K562 treated with DMSO at 1 percent for 24 hours (cell line): ENCODE measurements around the gene COL9A2. TPM values are rescaled to one million over a fixed set of nuclear protein-coding genes. Genes with fewer than 3 reads are reported as not detected.

ENCODE experiments used
- total RNA-seq: library from RNA; unstranded; fragments of 300-600 nt; gene quantifications from 2 replicates; pipeline ENCODE4 v1.2.3, GENCODE V29; 2022; ENCODE audit warnings: low read depth; ENCODE audit not compliant: insufficient read depth

COL9A2 gene
- total RNA-seq = 5.7 and 6.9 TPM in 2 replicates

GRCh38 chr1:40316595-40317393 lies at the start of gene COL9A2:
Gene COL9A2 (minus strand): TSS chr1:40317286. CDS start chr1:40317197, 89 bp downstream.

GRCh38 chr1:40257688-40258444 lies 59.2 kb downstream of the COL9A2 start, which contains the start of gene ZMPSTE24:
Gene ZMPSTE24 (plus strand): TSS chr1:40258236. CDS start chr1:40258272, 36 bp downstream.

Other genes starting within 250 kb of the COL9A2 start
- gene PPT1, start 220.0 kb downstream of the COL9A2 start, total RNA-seq = 114 and 115 TPM in 2 replicates
- 8.7 and 10.1 TPM in 2 replicates for gene RLF, start 155.9 kb downstream of the COL9A2 start, total RNA-seq
- gene TMCO2, start 69.3 kb downstream of the COL9A2 start, total RNA-seq = not detected in 2 replicates
- 14.0 and 16.8 TPM in 2 replicates for gene ZMPSTE24, start 59.0 kb downstream of the COL9A2 start, total RNA-seq
- gene SMAP2, start 56.4 kb upstream of the COL9A2 start, total RNA-seq = 109 and 110 TPM in 2 replicates
- 4.2 and 5.1 TPM in 2 replicates for gene ZFP69B, start 133.2 kb upstream of the COL9A2 start, total RNA-seq
- gene ZFP69, start 160.0 kb upstream of the COL9A2 start, total RNA-seq = 2.6 and 3.2 TPM in 2 replicates
- gene EXO5, start 191.5 kb upstream of the COL9A2 start, total RNA-seq = 5.0 and 5.7 TPM in 2 replicates
- 5.0 and 5.2 TPM in 2 replicates for gene ZNF684, start 214.4 kb upstream of the COL9A2 start, total RNA-seq